GM06990 (cell line): ENCODE data around the gene DAPK1.

Experiments
- DNase-seq: peaks from one replicate; pipeline ENCODE4 v3.0.0-alpha.2; 2011; ENCODE audit not compliant: insufficient read length; ENCODE audit errors: extremely low read depth
- H3K27me3 ChIP-seq: replicated peaks from 2 replicates; pipeline ENCODE4 v1.6.0; 2011; ENCODE audit warnings: low read length; ENCODE audit not compliant: control insufficient read depth, insufficient read depth
- H3K36me3 ChIP-seq: 2 replicates; pipeline ENCODE4 v1.5.1; 2011; ENCODE audit warnings: low read length; ENCODE audit not compliant: control insufficient read depth, insufficient read depth
- H3K4me3 ChIP-seq: replicated peaks from 2 replicates; pipeline ENCODE4 v1.5.1; 2011; ENCODE audit warnings: low read depth, mild to moderate bottlenecking, control low read depth, low read length
- TF ChIP-seq, protein P1 (sequence below): IDR thresholded peaks from 2 replicates; pipeline ENCODE4 v1.5.1; 2011; ENCODE audit warnings: low read length, control low read depth, mild to moderate bottlenecking, inconsistent platforms; ENCODE audit not compliant: insufficient read depth, poor library complexity, severe bottlenecking

Gene DAPK1

DNA sequence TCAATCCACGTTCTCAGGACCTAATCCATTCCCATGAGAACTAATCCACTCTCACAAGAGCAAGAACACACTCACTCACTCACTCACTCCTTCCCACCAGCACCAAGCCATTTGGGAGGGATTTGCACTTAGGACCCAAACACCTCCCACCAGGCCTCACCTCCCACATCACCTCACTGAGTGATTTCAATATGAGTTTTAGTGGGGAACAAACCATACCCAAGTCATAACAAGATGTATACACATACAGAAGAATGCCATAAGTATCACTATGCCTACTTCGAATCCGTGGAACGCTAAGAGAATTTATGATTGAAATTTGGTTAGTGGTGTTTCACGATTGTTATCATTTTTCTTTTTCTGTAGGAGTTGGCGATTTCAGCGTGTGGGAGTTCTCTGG, 199.0 kb downstream of the DAPK1 start:
- no peak for DNase-seq
- Histone ChIP-seq H3K4me3 (no peak overlapping the region), H3K27me3 (no peaks in the 10 kb centered on the region), H3K36me3 (peaks cover 36% of the 10 kb centered on the region)
- TF ChIP-seq, protein P1, sequence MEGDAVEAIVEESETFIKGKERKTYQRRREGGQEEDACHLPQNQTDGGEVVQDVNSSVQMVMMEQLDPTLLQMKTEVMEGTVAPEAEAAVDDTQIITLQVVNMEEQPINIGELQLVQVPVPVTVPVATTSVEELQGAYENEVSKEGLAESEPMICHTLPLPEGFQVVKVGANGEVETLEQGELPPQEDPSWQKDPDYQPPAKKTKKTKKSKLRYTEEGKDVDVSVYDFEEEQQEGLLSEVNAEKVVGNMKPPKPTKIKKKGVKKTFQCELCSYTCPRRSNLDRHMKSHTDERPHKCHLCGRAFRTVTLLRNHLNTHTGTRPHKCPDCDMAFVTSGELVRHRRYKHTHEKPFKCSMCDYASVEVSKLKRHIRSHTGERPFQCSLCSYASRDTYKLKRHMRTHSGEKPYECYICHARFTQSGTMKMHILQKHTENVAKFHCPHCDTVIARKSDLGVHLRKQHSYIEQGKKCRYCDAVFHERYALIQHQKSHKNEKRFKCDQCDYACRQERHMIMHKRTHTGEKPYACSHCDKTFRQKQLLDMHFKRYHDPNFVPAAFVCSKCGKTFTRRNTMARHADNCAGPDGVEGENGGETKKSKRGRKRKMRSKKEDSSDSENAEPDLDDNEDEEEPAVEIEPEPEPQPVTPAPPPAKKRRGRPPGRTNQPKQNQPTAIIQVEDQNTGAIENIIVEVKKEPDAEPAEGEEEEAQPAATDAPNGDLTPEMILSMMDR = no peak

DNA sequence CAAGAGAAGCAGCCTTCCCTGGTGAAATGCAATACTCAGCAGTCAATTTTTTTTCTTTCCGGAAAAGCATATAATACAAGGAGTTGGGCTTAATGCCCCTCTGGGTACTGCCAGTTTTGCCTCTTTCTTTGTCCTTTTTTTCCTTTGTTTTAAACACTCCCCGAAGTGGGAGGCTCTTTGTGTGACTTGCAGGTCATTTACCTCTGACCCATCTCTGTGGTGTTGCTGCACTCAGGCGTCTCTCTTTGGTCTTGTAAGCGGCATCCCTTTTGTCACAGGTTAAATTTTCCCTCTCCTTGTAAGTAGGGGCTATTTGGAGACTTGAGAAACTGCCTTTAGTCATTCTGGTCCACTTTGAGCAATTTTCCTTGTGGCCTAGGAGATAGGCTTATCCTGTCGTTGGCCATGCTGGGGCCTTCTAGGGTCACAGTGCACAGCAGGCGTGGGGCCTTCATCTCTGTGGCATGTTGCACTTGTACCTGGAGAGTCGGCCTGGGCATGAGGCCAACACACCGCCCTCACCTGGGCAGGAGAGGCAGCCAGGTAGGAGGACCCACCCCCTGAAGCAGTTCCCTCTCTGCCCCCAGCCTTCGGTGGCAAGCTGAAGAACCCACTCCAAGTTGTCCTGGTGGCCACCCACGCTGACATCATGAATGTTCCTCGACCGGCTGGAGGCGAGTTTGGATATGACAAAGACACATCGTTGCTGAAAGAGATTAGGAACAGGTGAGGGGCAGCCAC, 200.6 kb downstream of the DAPK1 start:
- no peak for DNase-seq
- Histone ChIP-seq H3K36me3 (peaks cover 45% of the 10 kb centered on the region), H3K27me3 (no peaks in the 10 kb centered on the region), H3K4me3 (no peak overlapping the region)
- TF ChIP-seq, protein P1 = no peak

DNA sequence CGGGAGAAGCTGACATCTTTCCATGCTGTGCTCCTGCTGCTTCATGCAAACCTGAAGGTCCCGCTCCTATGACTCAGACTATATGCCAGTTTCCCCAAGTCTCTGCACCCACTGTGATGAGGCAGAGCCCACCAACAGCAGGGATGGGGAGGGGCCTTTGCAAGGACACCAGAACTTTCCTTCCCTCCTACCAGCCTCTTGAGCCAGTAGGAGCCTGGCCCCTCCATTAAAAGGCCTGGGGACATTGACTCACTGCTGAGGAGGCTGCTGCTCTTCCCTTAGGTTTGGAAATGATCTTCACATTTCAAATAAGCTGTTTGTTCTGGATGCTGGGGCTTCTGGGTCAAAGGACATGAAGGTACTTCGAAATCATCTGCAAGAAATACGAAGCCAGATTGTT, 202.2 kb downstream of the DAPK1 start:
- H3K36me3 ChIP-seq = peaks cover 43% of the 10 kb centered on the region
- no peak for DNase-seq

DNA sequence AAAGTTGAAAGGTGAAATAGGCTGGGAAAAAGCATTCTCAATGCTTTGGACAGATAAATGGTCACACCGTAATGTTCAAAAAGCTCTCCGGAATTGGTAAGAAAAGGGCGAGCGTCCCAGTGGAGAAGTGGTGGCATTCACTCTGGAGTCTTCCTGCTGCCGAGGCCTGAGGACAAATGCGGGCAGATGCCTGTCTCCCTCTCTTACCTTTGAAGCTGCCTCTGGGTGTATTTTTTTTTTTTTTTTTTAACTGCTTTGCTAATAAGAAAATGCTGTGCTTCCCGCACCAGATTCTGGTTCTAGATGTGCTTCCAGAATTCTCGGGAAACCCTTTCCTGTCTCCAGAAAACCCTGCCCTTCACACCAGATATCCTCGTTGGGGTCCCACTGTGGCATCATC, 203.8 kb downstream of the DAPK1 start:
- Histone ChIP-seq H3K27me3 (no peaks in the 10 kb centered on the region), H3K36me3 (peaks cover 41% of the 10 kb centered on the region), H3K4me3 (no peak overlapping the region)
- DNase-seq = no peak
- TF ChIP-seq, protein P1 = no peak

More for the DNA sequence above, 202.2 kb downstream of the DAPK1 start:
- Histone ChIP-seq H3K27me3 (no peaks in the 10 kb centered on the region), H3K4me3 (no peak overlapping the region)
- TF ChIP-seq, protein P1 = no peak

DNA sequence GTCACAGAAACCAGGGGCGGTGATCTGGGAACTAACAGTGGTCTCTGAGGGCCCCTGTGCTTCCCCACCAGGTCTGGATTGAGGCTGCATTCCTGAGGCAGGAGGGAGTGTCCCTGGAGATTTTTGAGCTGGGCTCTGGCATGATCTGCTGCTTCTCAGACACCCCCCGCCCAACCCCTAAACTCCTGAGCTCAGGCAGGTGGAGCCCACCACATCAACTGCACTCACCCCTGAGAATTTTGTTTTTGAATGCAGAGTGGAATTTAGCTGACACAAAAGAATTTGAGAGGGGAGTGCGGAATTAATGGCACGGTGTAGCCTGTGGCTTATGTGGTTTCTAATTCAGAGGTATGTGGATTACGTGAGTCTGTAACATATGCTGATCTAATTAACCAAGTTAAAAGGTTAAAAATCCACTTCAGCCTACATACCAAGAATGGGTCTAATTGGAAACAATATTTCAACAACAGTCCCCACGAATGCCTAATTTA, 204.3 kb downstream of the DAPK1 start:
- TF ChIP-seq, protein P1 = no peak
- H3K27me3 ChIP-seq = no peaks in the 10 kb centered on the region
- H3K36me3 ChIP-seq = peaks cover 41% of the 10 kb centered on the region
- H3K4me3 ChIP-seq = no peak overlapping the region
- no peak for DNase-seq

DNA sequence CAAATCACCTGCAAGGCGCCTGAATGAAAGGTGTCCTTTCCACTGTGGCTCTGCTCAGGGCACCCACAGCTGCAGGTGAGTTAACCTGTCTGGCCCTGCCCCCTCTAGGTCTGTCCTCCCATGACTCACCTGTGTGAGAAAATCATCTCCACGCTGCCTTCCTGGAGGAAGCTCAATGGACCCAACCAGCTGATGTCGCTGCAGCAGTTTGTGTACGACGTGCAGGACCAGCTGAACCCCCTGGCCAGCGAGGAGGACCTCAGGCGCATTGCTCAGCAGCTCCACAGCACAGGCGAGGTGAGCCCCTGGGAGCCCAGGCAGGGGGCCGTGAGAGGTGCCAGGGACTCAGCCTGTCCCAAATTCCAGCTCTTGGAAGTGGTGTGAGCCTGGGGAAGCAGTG, 205.3 kb downstream of the DAPK1 start:
- no peak for DNase-seq
- TF ChIP-seq, protein P1 = no peak
- Histone ChIP-seq H3K27me3 (no peaks in the 10 kb centered on the region), H3K4me3 (no peak overlapping the region), H3K36me3 (peaks cover 43% of the 10 kb centered on the region)
